ENCODE measurements around the gene SAMM50. TPM values are rescaled to one million over a fixed set of nuclear protein-coding genes. Genes with fewer than 3 reads are reported as not detected.
A peak's percentile ranks its signal among the peaks of the same experiment; 100 is the strongest.

SAMM50 gene
- total RNA-seq, 1 experiment from 2014 or later: 55.3 TPM

- Mint-ChIP-seq H3K27ac (ENCODE audit: unreplicated experiment) (no peak overlapping the region), H3K4me3 (ENCODE audit: low read depth, unreplicated experiment) (no peak overlapping the region), H3K27me3 (ENCODE audit: unreplicated experiment) (no peaks in the 10 kb centered on the region), H3K4me1 (ENCODE audit: low read depth, unreplicated experiment) (peaks cover 52% of the 10 kb centered on the region), H3K36me3 (ENCODE audit: insufficient read depth, unreplicated experiment) (peaks cover 26% of the 10 kb centered on the region), H3K9me3 (ENCODE audit: low read depth, unreplicated experiment) (no peaks in the 10 kb centered on the region)
- TF ChIP-seq CTCF (IDR thresholded peaks at IDR 0.05; ENCODE audit: unreplicated experiment): no peak
- DNase-seq: peak; percentile 15
- no TSS peak for BruUV-seq (replicated peaks)
- CTCF ChIA-PET: interaction anchor here (0.6 to 1.7 kb wide), 2 partner anchors 39 to 1916 kb away, joined by 6 to 7 read pairs; no protein-coding TSS in a partner anchor
- intact Hi-C loops (cut with micrococcal nuclease; ENCODE audit: unreplicated experiment): no loop called here
Measured at GRCh38 chr22:43922123-43922522, 33.1 kb upstream of the SAMM50 start.

GRCh38 chr22:43923191-43923590, 32.1 kb upstream of the SAMM50 start:
- no TSS peak for BruUV-seq (replicated peaks)
- no peak for DNase-seq
- H3K36me3 Mint-ChIP-seq (ENCODE audit: insufficient read depth, unreplicated experiment): peaks cover 31% of the 10 kb centered on the region
- H3K27ac Mint-ChIP-seq (ENCODE audit: unreplicated experiment): peak overlapping the region; percentile 27
- H3K27me3 Mint-ChIP-seq (ENCODE audit: unreplicated experiment): no peaks in the 10 kb centered on the region
- intact Hi-C loops (cut with micrococcal nuclease; ENCODE audit: unreplicated experiment): no loop called here
- no peaks in the 10 kb centered on the region for H3K9me3 Mint-ChIP-seq (ENCODE audit: low read depth, unreplicated experiment)
- no peak for TF ChIP-seq CTCF (IDR thresholded peaks at IDR 0.05; ENCODE audit: unreplicated experiment)
- CTCF ChIA-PET: interaction anchor here (0.8 to 1.0 kb wide), 3 partner anchors 9 to 40 kb away, joined by 3 to 5 read pairs (median 4); no protein-coding TSS in a partner anchor
- peaks cover 52% of the 10 kb centered on the region for H3K4me1 Mint-ChIP-seq (ENCODE audit: low read depth, unreplicated experiment)
- peak overlapping the region; percentile 91 for H3K4me3 Mint-ChIP-seq (ENCODE audit: low read depth, unreplicated experiment)

GRCh38 chr22:43923631-43924464, 31.4 kb upstream of the SAMM50 start, which contains the start of gene PNPLA3:
Gene PNPLA3, plus strand, starts transcription at chr22:43923805. Its CDS starts 107 bp downstream, at chr22:43923912.
- peak; percentile 95 for DNase-seq
- CTCF ChIA-PET: interaction anchor here (0.7 to 1.0 kb wide), 4 partner anchors 10 to 41 kb away, joined by 3 to 5 read pairs (median 4); no protein-coding TSS in a partner anchor
- peak; percentile 25 for TF ChIP-seq CTCF (IDR thresholded peaks at IDR 0.05; ENCODE audit: unreplicated experiment)
- Mint-ChIP-seq H3K27ac (ENCODE audit: unreplicated experiment) (peak within 1 kb of the TSS; percentile 60), H3K4me3 (ENCODE audit: low read depth, unreplicated experiment) (peak within 1 kb of the TSS; percentile 91), H3K27me3 (ENCODE audit: unreplicated experiment) (no peaks in the 10 kb centered on the region), H3K4me1 (ENCODE audit: low read depth, unreplicated experiment) (peaks cover 52% of the 10 kb centered on the region), H3K36me3 (ENCODE audit: insufficient read depth, unreplicated experiment) (peaks cover 31% of the 10 kb centered on the region), H3K9me3 (ENCODE audit: low read depth, unreplicated experiment) (no peaks in the 10 kb centered on the region)
- intact Hi-C loops (cut with micrococcal nuclease; ENCODE audit: unreplicated experiment): no loop called here
- no TSS peak for BruUV-seq (replicated peaks)

DNA sequence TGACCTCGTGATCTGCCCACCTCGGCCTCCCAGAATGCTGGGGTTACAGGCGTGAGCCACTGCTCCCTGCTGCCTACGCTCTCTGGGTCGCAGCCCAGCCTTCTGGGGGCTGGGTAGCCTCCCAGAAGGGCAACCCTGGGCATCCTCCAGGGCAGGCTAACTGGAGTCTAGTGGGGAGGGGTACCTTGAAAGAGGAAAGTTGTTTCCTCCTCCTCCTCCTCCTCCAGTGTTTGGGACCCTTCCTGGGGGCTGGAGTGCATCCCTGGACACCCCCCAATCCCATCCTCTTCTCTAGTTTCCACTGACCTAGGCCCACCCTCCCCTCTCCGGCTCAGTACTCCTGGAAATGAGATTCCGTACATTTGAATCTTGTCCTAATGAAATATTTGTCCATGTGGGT, 30.4 kb upstream of the SAMM50 start:
- Mint-ChIP-seq H3K27ac (ENCODE audit: unreplicated experiment) (peak overlapping the region; percentile 60), H3K4me1 (ENCODE audit: low read depth, unreplicated experiment) (peaks cover 42% of the 10 kb centered on the region), H3K4me3 (ENCODE audit: low read depth, unreplicated experiment) (peak overlapping the region; percentile 91), H3K9me3 (ENCODE audit: low read depth, unreplicated experiment) (no peaks in the 10 kb centered on the region), H3K27me3 (ENCODE audit: unreplicated experiment) (no peaks in the 10 kb centered on the region), H3K36me3 (ENCODE audit: insufficient read depth, unreplicated experiment) (peaks cover 31% of the 10 kb centered on the region)
- TF ChIP-seq CTCF (IDR thresholded peaks at IDR 0.05; ENCODE audit: unreplicated experiment): no peak
- CTCF ChIA-PET: no interaction called here
- no TSS peak for BruUV-seq (replicated peaks)
- DNase-seq: no peak
- intact Hi-C loops (cut with micrococcal nuclease; ENCODE audit: unreplicated experiment): no loop called here
